ENCODE data around the gene CBLN2. TPM values are rescaled to one million over a fixed set of nuclear protein-coding genes. Genes with fewer than 3 reads are reported as not detected.
A peak's percentile ranks its signal among the peaks of the same experiment; 100 is the strongest.

The CBLN2 gene
- 2.5 TPM for polyA plus RNA-seq (ENCODE audit: insufficient read length)

- peak; percentile 52 for DNase-seq
These were observed at the start of gene CBLN2 for GRCh38 chr18:72544092-72544886. CBLN2 (minus strand) TSS chr18:72544342; CDS start chr18:72542160, 2,182 bp downstream.

- DNase-seq: no peak
These were observed 44.2 kb upstream of the CBLN2 start for GRCh38 chr18:72588360-72588759.

GRCh38 chr18:72584787-72585186, 40.6 kb upstream of the CBLN2 start:
- no peak for DNase-seq

- no peak for DNase-seq
These were observed 37.8 kb upstream of the CBLN2 start for GRCh38 chr18:72581976-72582375.

GRCh38 chr18:72572896-72573295, 28.8 kb upstream of the CBLN2 start:
- DNase-seq: no peak

- DNase-seq: no peak
These were observed 22.1 kb upstream of the CBLN2 start for GRCh38 chr18:72566290-72566689.

- DNase-seq: no peak
These were observed 11.8 kb upstream of the CBLN2 start for GRCh38 chr18:72555968-72556367.

- no peak for DNase-seq
These were observed 11.0 kb upstream of the CBLN2 start for GRCh38 chr18:72555101-72555500.

GRCh38 chr18:72543357-72544055, 636 bp downstream of the CBLN2 start:
- no peak for DNase-seq

GRCh38 chr18:72542984-72543356, 1.2 kb downstream of the CBLN2 start:
- DNase-seq: no peak

- no peak for DNase-seq
These were observed 1.8 kb downstream of the CBLN2 start for GRCh38 chr18:72542342-72542741.

GRCh38 chr18:72541871-72542332, 2.2 kb downstream of the CBLN2 start:
- DNase-seq: no peak

GRCh38 chr18:72539901-72540300, 4.2 kb downstream of the CBLN2 start:
- DNase-seq: no peak

- no peak for DNase-seq
These were observed 13.5 kb downstream of the CBLN2 start for GRCh38 chr18:72530622-72531021.

- DNase-seq: no peak
These were observed 39.3 kb downstream of the CBLN2 start for GRCh38 chr18:72504866-72505265.

- no peak for DNase-seq
These were observed 41.3 kb downstream of the CBLN2 start for GRCh38 chr18:72502671-72503431.

- no peak for DNase-seq
These were observed 51.6 kb downstream of the CBLN2 start for GRCh38 chr18:72492497-72492896.
